Globus pallidus (tissue), 1 donor: Measurements from ENCODE around the gene BRINP2.

Experiments
- DNase-seq: peaks from one replicate; pipeline ENCODE4 v3.0.0-alpha.2; 2015; ENCODE audit warnings: low spot score

Gene BRINP2

GRCh38 chr1:177223359-177223758, 52.6 kb downstream of the BRINP2 start:
- no peak for DNase-seq

GRCh38 chr1:177227978-177228692, 57.4 kb downstream of the BRINP2 start:
- no peak for DNase-seq

DNA sequence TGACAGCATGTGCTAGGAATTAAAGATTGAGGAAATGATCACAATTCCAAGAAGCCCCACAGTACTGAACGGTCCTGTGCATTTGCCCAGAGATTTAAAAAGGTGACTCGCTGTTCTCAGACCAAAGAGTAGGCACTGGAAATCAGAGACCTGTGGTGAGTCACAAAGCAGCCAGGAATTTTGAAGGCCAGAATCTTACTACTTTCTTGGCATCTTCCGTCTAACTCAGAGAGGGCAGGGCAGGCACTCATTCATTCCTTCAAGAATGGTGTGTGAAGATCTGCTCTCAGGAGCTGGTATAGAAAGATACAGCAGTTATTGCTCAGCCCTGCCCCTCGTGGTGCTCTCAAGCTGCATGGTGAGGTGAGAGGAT, 57.9 kb downstream of the BRINP2 start:
- no peak for DNase-seq

GRCh38 chr1:177229781-177230180, 59.0 kb downstream of the BRINP2 start:
- DNase-seq, result peak; percentile 67

DNA sequence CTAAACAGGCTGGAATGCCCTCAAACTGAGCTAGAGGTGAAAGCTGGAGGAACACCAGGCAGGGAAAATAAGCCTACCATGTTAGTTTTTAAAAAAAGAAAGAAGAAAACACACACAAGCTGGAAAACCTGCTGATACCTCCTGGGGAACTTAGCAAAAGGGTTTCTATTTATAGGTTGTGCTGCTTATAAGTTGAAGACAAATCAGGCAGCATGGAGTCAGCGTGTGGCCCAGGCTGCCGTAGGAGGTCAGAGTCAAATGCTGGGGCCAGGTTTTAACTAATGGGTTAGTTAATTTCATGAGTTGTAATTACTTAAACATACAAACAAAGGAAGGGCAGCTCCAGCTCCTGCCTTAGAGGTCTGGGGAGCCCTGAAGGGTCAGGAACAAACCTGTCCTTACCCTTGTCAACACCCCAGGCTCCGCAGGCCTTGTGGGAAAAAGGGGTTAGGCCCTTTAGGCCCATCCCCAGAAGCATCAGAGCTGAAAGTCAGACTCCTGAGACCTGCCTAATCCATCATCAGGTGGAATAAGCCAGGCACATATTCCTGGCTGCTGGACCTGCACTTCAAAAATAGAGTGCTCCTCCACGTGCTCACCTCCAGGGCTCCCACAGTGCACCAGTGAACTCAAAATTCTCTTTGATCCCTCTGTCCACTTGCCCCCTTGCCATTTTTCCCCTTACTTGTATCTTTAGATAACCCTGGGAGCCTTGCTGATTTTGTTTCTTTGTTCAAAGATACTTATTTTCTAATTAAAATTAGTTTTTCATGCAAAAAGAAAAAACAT, 59.7 kb downstream of the BRINP2 start:
- DNase-seq, result no peak

DNA sequence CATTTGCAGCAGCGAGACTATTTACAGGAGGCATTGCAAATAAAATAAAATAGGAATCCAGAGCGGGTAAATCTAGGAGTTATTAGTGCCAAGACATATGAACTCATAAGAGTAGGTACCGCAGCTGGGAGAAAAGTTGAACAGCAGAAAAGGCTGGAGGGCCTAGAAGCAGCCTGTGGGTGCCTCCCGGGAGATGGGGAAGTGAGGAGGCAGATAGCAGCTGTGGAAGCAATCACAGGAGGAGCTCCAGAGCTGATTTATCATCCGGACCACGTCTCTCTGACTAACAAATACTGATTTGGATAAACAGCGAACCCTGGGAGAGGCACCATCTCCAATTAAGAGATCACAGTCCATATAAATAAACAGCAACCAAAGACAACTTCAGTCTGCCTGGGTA, 64.6 kb downstream of the BRINP2 start:
- no peak for DNase-seq

DNA sequence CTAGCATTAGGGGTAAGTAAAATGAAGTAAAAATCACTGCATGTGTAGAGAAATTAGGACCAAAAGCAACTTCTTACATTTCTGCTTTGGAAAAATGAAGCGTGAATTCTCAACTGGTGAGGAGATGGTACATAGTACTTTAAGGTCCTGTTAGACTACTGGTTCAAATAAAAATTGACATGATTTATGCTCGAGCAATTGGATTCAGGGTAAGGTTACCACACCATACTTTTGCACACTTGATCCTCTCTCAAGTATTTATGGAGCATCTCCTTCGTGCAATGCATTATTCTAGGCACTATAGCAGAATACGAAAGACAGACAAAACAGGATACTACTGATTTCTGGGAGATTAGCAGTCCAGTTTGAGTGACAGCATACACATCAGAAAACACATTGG, 66.2 kb downstream of the BRINP2 start:
- no peak for DNase-seq

DNA sequence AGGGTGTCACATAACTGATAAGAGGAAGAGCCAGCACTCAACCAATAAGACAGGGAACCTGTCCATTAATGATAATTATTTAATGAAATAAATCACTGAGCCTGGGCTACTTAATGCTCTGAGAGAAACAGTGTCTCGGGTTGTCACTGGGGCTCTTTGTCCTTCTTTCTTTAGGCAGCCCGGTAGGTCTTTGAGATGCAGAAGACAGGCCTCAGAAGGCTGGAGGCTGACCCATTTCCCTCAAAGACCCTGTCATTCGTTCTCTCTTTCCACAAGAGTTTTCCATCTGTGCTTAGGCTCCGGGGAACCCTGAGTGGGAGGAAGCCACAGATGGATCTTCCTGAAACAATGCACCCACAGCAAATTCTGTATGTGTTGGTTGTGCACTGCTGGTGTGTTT, 68.2 kb downstream of the BRINP2 start:
- no peak for DNase-seq

- DNase-seq, result no peak
Observed at GRCh38 chr1:177239792-177240191, 69.0 kb downstream of the BRINP2 start.

- DNase-seq, result no peak
Observed at GRCh38 chr1:177243773-177244172, 73.0 kb downstream of the BRINP2 start.

DNA sequence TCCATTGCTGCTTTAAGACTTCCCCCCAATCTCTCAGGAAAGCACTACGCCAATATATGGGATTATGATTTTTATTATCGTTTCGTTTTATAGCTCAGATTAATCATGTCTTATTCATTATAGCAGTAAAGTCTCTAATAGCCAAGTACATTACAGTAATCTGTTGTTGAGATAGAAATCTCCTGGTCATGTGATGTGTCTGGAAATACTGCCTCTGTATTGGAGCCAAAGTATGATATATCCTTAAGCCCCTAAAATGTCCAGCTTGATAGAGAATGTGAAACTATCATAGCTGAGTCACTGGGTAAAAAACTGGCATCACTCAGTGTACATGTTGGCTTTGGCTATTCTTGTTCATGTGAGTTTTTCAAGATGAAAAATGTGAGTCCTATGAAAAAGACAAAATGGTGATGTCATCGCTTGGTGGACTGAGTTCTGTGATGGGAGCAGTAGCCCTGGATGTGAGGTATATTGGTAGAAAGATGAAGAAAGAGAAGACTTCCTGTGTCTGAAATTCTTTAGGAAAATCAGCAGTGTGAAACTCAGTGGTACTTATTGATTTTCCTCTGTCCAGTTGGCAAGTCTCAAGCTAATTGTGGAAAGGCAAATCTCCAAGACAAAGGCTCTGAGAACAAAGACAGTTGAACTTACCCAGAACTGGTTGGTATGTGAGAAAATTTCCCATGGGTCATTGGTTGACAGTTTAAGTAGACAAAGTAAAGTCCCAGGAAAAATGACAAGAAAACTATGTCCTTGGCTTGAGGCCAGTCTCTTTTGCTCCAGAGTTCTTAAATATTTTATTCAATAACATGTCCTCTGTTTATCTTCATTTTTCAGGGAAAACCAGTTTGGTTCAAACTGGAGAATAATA, 76.2 kb downstream of the BRINP2 start:
- DNase-seq, result no peak

GRCh38 chr1:177247623-177248176, 76.9 kb downstream of the BRINP2 start:
- no peak for DNase-seq

DNA sequence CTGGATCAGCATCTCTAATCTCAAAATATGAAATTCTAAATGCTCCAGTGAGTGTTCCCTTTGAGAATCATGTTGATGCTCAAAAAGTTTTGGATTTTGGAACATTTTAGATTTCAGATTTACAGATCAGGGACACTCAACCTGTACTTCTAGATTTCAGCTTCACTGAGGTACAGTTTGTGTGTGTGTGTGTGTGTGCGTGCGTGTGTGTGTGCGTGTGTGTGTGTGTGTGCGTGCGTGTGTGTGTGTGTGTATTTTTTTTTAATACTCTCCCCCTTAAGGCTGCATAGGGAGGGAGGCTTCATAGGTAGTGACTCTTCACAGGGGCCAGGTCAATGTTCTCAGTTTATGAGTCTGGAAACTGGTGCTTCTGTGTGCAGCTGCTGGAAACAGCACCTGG, 77.5 kb downstream of the BRINP2 start:
- no peak for DNase-seq

- DNase-seq, result no peak
Observed at GRCh38 chr1:177249231-177249630, 78.5 kb downstream of the BRINP2 start.

DNA sequence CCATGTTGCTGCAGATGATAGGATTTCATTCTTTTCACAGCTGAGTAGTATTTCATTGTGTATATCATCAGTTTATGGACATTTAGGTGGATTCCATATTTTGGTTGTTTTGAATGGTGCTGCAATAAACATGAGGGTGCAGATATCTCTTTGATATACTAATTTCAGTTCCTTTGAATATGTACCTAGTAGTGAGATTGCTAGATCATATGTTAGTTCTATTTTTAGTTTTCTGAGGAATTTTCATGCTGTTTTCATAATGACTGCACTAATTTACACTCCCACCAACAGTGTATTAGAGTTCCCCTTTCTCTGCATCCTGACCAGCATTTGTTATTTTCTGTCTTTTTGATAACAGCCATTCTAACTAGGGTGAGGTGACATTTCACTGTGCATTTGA, 82.1 kb downstream of the BRINP2 start:
- no peak for DNase-seq

- DNase-seq, result no peak
Observed at GRCh38 chr1:177255411-177255810, 84.7 kb downstream of the BRINP2 start.

DNA sequence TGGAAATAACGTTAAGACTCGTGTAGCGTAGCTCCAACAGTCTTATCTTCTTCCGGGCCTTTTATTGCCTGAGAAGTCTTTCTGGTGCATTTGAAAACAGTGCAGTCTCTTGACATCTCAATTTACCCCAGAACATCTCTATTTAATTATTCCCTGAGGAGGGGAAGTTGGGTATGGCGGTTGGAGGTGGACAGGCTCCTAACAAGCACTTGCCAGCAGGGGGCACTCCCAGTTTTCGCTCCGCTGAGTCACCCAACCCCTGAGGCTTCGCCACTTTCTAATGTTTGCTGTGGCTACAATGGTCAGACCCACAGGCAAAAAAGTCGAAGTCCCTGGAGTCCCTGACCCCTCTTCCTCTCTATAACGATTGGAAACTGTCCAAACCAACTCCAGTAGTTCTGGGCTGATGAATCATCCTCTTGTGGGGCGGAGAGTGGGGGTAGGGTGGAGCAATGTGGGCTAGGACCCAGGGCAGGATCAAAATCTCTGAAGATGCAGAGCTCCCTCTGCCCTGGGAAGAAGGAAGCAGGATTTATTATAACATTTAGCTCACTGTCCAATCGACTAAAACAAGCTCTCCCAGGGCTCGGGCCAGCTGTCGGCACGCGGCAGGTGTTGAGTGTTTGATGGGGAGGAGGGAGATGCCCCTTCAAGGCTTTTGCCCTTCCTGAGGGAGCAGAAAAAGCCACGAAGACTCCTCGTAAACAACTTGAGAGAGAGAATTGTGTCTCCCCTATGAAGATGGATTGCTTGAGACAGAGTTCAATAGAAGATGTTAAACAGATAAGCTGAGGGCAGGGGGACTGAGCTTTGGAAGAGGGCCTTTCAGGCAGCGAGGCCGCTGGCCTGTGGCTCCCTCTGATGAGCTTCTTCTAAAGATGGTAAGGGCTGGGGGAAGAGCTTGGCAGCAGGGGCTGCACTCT, 85.7 kb downstream of the BRINP2 start:
- DNase-seq, result peak; percentile 83

- DNase-seq, result no peak
Observed at GRCh38 chr1:177257128-177257527, 86.4 kb downstream of the BRINP2 start.

- no peak for DNase-seq
Observed at GRCh38 chr1:177257576-177257975, 86.8 kb downstream of the BRINP2 start.

DNA sequence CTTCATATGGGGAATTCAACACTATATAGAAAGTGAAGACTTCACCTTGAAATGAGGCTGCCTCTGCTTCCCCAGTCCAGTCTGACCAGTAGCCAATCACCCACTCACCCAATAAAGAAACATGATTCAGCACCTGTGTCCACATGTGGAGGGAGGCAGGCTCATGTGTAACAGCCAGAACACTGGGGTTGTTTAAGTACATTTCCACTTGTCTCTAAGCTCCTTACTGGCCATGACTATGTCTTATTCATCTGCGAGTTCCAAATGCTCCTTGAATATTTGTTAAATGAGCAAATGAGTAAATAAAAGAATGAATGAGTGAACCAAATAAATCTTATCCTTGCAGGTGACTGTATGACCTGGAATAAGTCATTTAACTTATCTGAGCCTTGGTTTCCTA, 100.1 kb downstream of the BRINP2 start:
- DNase-seq, result no peak

DNA sequence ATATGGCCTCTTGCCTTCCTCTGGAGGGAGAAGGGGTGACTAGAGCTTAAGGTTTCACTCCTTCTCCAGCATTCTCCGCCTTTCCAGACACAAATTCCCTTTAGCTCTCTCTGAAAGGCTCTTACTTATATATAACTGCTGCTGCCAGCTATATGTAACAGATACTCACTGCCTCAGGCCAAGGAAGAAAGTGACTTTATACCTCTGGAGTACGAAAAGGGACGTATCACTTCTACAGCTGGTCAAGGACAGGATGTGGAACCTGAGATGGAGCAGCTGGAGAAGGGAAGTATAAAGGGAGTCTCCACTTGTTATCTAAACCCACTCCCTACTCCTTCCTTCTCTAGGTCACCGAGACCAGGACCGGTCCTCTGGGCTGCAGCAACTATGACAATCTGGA, 102.4 kb downstream of the BRINP2 start:
- no peak for DNase-seq
